ENCODE results near the gene CBLC.

DNA sequence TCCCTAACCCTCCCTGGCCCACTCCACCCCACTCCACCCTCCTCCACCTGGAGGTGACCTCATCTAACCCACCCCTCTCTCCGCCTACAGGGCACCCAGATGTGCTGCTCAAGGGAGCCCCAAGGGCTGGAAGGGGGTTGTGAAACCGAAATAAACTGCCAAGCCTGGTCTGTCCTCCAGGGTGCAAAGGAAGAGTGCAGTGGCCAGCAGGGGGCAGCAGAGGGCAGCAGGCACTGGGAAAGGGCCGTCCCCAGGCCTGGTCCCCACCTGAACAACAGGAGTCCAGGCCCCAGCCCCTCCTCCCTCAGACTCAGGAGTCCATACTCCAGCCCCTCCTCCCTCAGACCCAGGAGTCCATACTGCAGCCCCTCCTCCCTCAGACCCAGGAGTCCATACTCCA is 22.8 kb downstream of the CBLC start:
- TF ChIP-seq EZH2 (IDR thresholded peaks at IDR 0.05; ENCODE audit: borderline replicate concordance) (no peak), EZH2phosphoT487 (IDR thresholded peaks at IDR 0.05; ENCODE audit: low read depth, severe bottlenecking, unreplicated experiment) (no peak)
- TF ChIP-seq, protein P1, sequence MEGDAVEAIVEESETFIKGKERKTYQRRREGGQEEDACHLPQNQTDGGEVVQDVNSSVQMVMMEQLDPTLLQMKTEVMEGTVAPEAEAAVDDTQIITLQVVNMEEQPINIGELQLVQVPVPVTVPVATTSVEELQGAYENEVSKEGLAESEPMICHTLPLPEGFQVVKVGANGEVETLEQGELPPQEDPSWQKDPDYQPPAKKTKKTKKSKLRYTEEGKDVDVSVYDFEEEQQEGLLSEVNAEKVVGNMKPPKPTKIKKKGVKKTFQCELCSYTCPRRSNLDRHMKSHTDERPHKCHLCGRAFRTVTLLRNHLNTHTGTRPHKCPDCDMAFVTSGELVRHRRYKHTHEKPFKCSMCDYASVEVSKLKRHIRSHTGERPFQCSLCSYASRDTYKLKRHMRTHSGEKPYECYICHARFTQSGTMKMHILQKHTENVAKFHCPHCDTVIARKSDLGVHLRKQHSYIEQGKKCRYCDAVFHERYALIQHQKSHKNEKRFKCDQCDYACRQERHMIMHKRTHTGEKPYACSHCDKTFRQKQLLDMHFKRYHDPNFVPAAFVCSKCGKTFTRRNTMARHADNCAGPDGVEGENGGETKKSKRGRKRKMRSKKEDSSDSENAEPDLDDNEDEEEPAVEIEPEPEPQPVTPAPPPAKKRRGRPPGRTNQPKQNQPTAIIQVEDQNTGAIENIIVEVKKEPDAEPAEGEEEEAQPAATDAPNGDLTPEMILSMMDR (IDR thresholded peaks at IDR 0.05; ENCODE audit: poor library complexity): peak; percentile 97

All from hepatocyte (in vitro differentiated cells).